Esophagus muscularis mucosa (tissue), 4 donors: ENCODE measurements around the gene POLR3F. TPM values are rescaled to one million over a fixed set of nuclear protein-coding genes. Genes with fewer than 3 reads are reported as not detected.

Experiments
- DNase-seq: peaks from one replicate; pipeline ENCODE4 v3.0.0-alpha.2; 2017; ENCODE audit errors: extremely low spot score
- H3K27ac ChIP-seq, 4 donors: fragments of 200-600 bp; sonication (generic); replicated peaks in 1 of 4; 1 replicate in 3 of 4; 2 replicates in 1 of 4; pipeline ENCODE4 v1.5.1; 2016 to 2019; ENCODE audit warnings: mild to moderate bottlenecking in 1 of 4
- H3K27me3 ChIP-seq, 4 donors: fragments of 200-600 bp; sonication (generic); one replicate each; pipeline versions ENCODE4 v1.5.1 to v1.6.0; 2016 to 2019
- H3K36me3 ChIP-seq, 4 donors: fragments of 200-600 bp; sonication (generic); one replicate each; pipeline ENCODE4 v1.5.1; 2016 to 2019
- H3K4me1 ChIP-seq, 4 donors: fragments of 200-600 bp; sonication (generic); one replicate each; pipeline ENCODE4 v1.5.1; 2016 to 2019
- H3K4me3 ChIP-seq, 4 donors: fragments of 200-600 bp; sonication (generic); 1 replicate in 2 of 4; 2 replicates in 2 of 4; pipeline ENCODE4 v1.5.1; 2016 to 2019; ENCODE audit warnings: mild to moderate bottlenecking in 4 of 4, moderate library complexity in 1 of 4
- H3K9me3 ChIP-seq, 4 donors: fragments of 200-600 bp; sonication (generic); 1 replicate in 3 of 4; 2 replicates in 1 of 4; pipeline ENCODE4 v1.5.1; 2016 to 2019
- CTCF ChIP-seq, 3 experiments: fragments of 200-600 bp in 2 of 3; fragments of 450-650 bp in 1 of 3; sonication (generic) in 2 of 3; IDR thresholded peaks; one replicate each; pipeline ENCODE4 v1.5.1; 2017 to 2019; ENCODE audit warnings: antibody characterized with exemption in 3 of 3, mild to moderate bottlenecking in 2 of 3, moderate library complexity in 1 of 3
- EP300 ChIP-seq: sonication (generic); formaldehyde crosslinking; IDR thresholded peaks from one replicate; pipeline ENCODE4 v1.6.1; 2017; ENCODE audit warnings: antibody characterized with exemption
- POLR2A ChIP-seq: fragments of 450-650 bp; IDR thresholded peaks from one replicate; pipeline ENCODE4 v1.6.1; 2017; ENCODE audit warnings: antibody characterized with exemption, moderate library complexity, mild to moderate bottlenecking, low read depth
- POLR2AphosphoS5 ChIP-seq, 2 donors: sonication (generic); formaldehyde crosslinking; IDR thresholded peaks; one replicate each; pipeline ENCODE4 v1.6.1; 2017; ENCODE audit warnings: antibody characterized with exemption in 2 of 2
- WGBS: methylation state at CpG from one replicate; pipeline ENCODE4 v1.1.5; 2018; 5-methylcytosine and 5-hydroxymethylcytosine counted together
- intact Hi-C: fragments of 100-400 bp; cut with DNase I; formaldehyde crosslinking; loops from one replicate; pipeline ENCODE4 v1.15.1; 2023
- total RNA-seq, 4 donors: library from RNA; depleted of rRNA; stranded (reverse); fragments of >200 nt; gene quantifications; one replicate each; pipeline versions ENCODE4 v1.1.0 to v1.2.1, GENCODE V29; 2016

Gene POLR3F
- total RNA-seq, 4 donors from 2014 or later: 9.1 to 13.3 (median 11.0) TPM

GRCh38 chr20:18430172-18430826 is 36.9 kb upstream of the POLR3F start:
- no peak for TF ChIP-seq POLR2AphosphoS5 (IDR thresholded peaks at IDR 0.05)
- TF ChIP-seq POLR2A: no peak
- TF ChIP-seq EP300: no peak
- TF ChIP-seq CTCF (IDR thresholded peaks at IDR 0.05): no peak
- WGBS: 93% methylated on average over 9 of the region's 9 CpGs
- Histone ChIP-seq H3K36me3 (peaks cover 0 to 12% (median 5%) of the 10 kb centered on the region in 4 donors), H3K9me3 (no peaks in the 10 kb centered on the region), H3K4me3 (no peak overlapping the region), H3K27me3 (no peaks in the 10 kb centered on the region), H3K4me1 (peaks cover 3 to 10% (median 8%) of the 10 kb centered on the region in 4 donors), H3K27ac (no peak overlapping the region)
- intact Hi-C loops: no loop called here
- DNase-seq: no peak

- TF ChIP-seq POLR2A (no peak), CTCF (IDR thresholded peaks at IDR 0.05) (no peak), EP300 (no peak), POLR2AphosphoS5 (IDR thresholded peaks at IDR 0.05) (no peak)
- Histone ChIP-seq H3K27me3 (no peaks in the 10 kb centered on the region), H3K4me3 (no peak overlapping the region), H3K4me1 (peaks cover 3 to 10% (median 8%) of the 10 kb centered on the region in 4 donors), H3K9me3 (no peaks in the 10 kb centered on the region), H3K27ac (no peak overlapping the region), H3K36me3 (peaks cover 0 to 7% (median 2%) of the 10 kb centered on the region in 4 donors)
- intact Hi-C loops: no loop called here
- WGBS: 83% methylated on average over 6 of the region's 6 CpGs
- DNase-seq: no peak
Observed at GRCh38 chr20:18431206-18431605, 36.0 kb upstream of the POLR3F start.

GRCh38 chr20:18436847-18437246 is 30.3 kb upstream of the POLR3F start:
- intact Hi-C loops: no loop called here
- TF ChIP-seq POLR2A (no peak), POLR2AphosphoS5 (IDR thresholded peaks at IDR 0.05) (no peak), CTCF (IDR thresholded peaks at IDR 0.05) (no peak), EP300 (no peak)
- Histone ChIP-seq H3K36me3 (peaks cover 0 to 7% (median 2%) of the 10 kb centered on the region in 4 donors), H3K4me1 (no peaks in the 10 kb centered on the region), H3K9me3 (no peaks in the 10 kb centered on the region), H3K4me3 (no peak overlapping the region), H3K27ac (no peak overlapping the region), H3K27me3 (no peaks in the 10 kb centered on the region)
- WGBS: 53% methylated on average over 2 of the region's 2 CpGs
- no peak for DNase-seq

- TF ChIP-seq CTCF (IDR thresholded peaks at IDR 0.05) (no peak), EP300 (no peak), POLR2A (no peak), POLR2AphosphoS5 (IDR thresholded peaks at IDR 0.05) (no peak)
- Histone ChIP-seq H3K4me1 (peaks cover 0 to 5% (median 0%) of the 10 kb centered on the region in 4 donors), H3K9me3 (no peaks in the 10 kb centered on the region), H3K27ac (no peak overlapping the region), H3K4me3 (no peak overlapping the region), H3K36me3 (no peaks in the 10 kb centered on the region), H3K27me3 (no peaks in the 10 kb centered on the region)
- 82% methylated on average over 1 of the region's 1 CpG for WGBS
- intact Hi-C loops: no loop called here
- DNase-seq: no peak
Observed at GRCh38 chr20:18440403-18440802, 26.8 kb upstream of the POLR3F start.

GRCh38 chr20:18443886-18444285 is 23.3 kb upstream of the POLR3F start:
- Histone ChIP-seq H3K9me3 (no peaks in the 10 kb centered on the region), H3K36me3 (peaks cover 0 to 6% (median 0%) of the 10 kb centered on the region in 4 donors), H3K27me3 (no peaks in the 10 kb centered on the region), H3K4me1 (peaks cover 0 to 5% (median 0%) of the 10 kb centered on the region in 4 donors), H3K27ac (no peak overlapping the region), H3K4me3 (no peak overlapping the region)
- no peak for TF ChIP-seq EP300
- TF ChIP-seq CTCF (IDR thresholded peaks at IDR 0.05): no peak
- TF ChIP-seq POLR2AphosphoS5 (IDR thresholded peaks at IDR 0.05): no peak
- no peak for DNase-seq
- intact Hi-C loops: no loop called here
- 45% methylated on average over 4 of the region's 4 CpGs for WGBS
